NB4 (cell line): ENCODE data around the gene KCNN2.

Experiments
- DNase-seq: peaks from one replicate; pipeline ENCODE4 v3.0.0; 2010; ENCODE audit warnings: low read depth
- H3K4me3 ChIP-seq: one replicate; pipeline ENCODE4 v1.5.1; 2011; ENCODE audit warnings: mild to moderate bottlenecking, low read depth, low read length, moderate library complexity
- CTCF ChIP-seq: IDR thresholded peaks from one replicate; pipeline ENCODE4 v1.5.1; 2012; ENCODE audit warnings: low read depth, low read length
- MAX ChIP-seq: IDR thresholded peaks from 2 replicates; pipeline ENCODE4 v1.6.1; 2011; ENCODE audit warnings: low read depth, low read length
- MYC ChIP-seq: IDR thresholded peaks from 2 replicates; pipeline ENCODE4 v1.6.1; 2011; ENCODE audit warnings: low read depth, low read length
- POLR2A ChIP-seq: IDR thresholded peaks from 2 replicates; pipeline ENCODE4 v1.6.1; 2011; ENCODE audit warnings: mild to moderate bottlenecking; ENCODE audit not compliant: insufficient read length; ENCODE audit errors: extremely low read depth

KCNN2 gene

GRCh38 chr5:114504560-114504959, 142.7 kb downstream of the KCNN2 start:
- TF ChIP-seq POLR2A (no peak), MAX (no peak), CTCF (no peak), MYC (no peak)
- DNase-seq, result no peak
- H3K4me3 ChIP-seq, result no peak overlapping the region

GRCh38 chr5:114524221-114524620, 162.4 kb downstream of the KCNN2 start:
- no peak overlapping the region for H3K4me3 ChIP-seq
- DNase-seq, result no peak
- TF ChIP-seq MAX, result no peak
- TF ChIP-seq CTCF, result no peak
- TF ChIP-seq MYC, result no peak
- no peak for TF ChIP-seq POLR2A

- H3K4me3 ChIP-seq, result no peak overlapping the region
- DNase-seq, result no peak
- TF ChIP-seq POLR2A, result no peak
- no peak for TF ChIP-seq MAX
- no peak for TF ChIP-seq MYC
- no peak for TF ChIP-seq CTCF
Observed at GRCh38 chr5:114544561-114544960, 182.7 kb downstream of the KCNN2 start.
